HCT116 (cell line): ENCODE measurements around the gene MRM1. TPM values are rescaled to one million over a fixed set of nuclear protein-coding genes. Genes with fewer than 3 reads are reported as not detected.

Source experiments
- ATAC-seq: fragments of 200-7000 bp; cut with Tn5 transposase; 2 replicates; pipeline ENCODE4 v1.9.1; 2020; ENCODE audit warnings: mild to moderate bottlenecking, moderate library complexity
- BruUV-seq: library from RNA; stranded (reverse); fragments of 400-500 nt; replicated peaks from 2 replicates; lab custom pipeline; 2021; lab: Mats Ljungman, UMichigan
- CTCF ChIA-PET: fragments of 300-600 bp; sonication (Branson Sonifier 250); formaldehyde crosslinking; loops from one replicate; lab custom pipeline; 2021; ENCODE audit warnings: antibody characterized with exemption; lab: Charles Lee
- POLR2A ChIA-PET: fragments of 300-600, 350-600 bp; sonication (Branson Sonifier 250); formaldehyde crosslinking; loops from one replicate; lab custom pipeline; 2021; ENCODE audit warnings: antibody characterized with exemption; lab: Charles Lee
- RAD21 ChIA-PET, 2 experiments: fragments of 300-600 bp; sonication (Branson Sonifier 250); formaldehyde crosslinking; loops; one replicate each; lab custom pipeline; 2023; ENCODE audit warnings: low total read pairs in 2 of 2; ENCODE audit not compliant: uncharacterized antibody in 2 of 2, unreplicated experiment in 2 of 2, low non-redundant PET in 1 of 2; lab: Charles Lee
- DNase-seq: peaks from one replicate; pipeline ENCODE4 v3.0.0-alpha.2; 2010; ENCODE audit warnings: low read depth, low spot score
- H2AFZ ChIP-seq: fragments of 200-600 bp; shearing (Covaris generic), sonication (generic); 2 replicates; pipeline ENCODE4 v1.6.1; 2017; ENCODE audit warnings: low read depth, mixed run types, mixed read lengths, antibody characterized with exemption, low read length; ENCODE audit not compliant: poor library complexity, severe bottlenecking
- H3K27ac ChIP-seq: 2 replicates; pipeline ENCODE4 v1.5.1; 2012; ENCODE audit warnings: low read depth, low read length
- H3K27me3 ChIP-seq: fragments of 200-600 bp; sonication (generic); 2 replicates; pipeline ENCODE4 v1.6.1; 2016; ENCODE audit warnings: mixed run types, low read length, mixed read lengths; ENCODE audit not compliant: insufficient read depth
- H3K36me3 ChIP-seq, 2 experiments: fragments of 200-500 bp in 1 of 2; fragments of 200-600 bp in 1 of 2; sonication (Bioruptor generic) in 1 of 2; sonication (generic) in 1 of 2; 2 replicates each; pipeline versions ENCODE4 v1.5.1 to v1.6.1; 2014 to 2016; ENCODE audit warnings: low read length in 2 of 2, inconsistent platforms in 1 of 2, mixed read lengths in 1 of 2, mixed run types in 1 of 2; ENCODE audit not compliant: insufficient read depth in 2 of 2, control insufficient read depth in 1 of 2
- H3K4me1 ChIP-seq, 2 experiments: fragments of 200-600 bp in 1 of 2; sonication (generic) in 1 of 2; 2 replicates each; pipeline versions ENCODE4 v1.5.1 to v1.6.1; 2012 to 2017; ENCODE audit warnings: low read length in 2 of 2, inconsistent platforms in 1 of 2, mild to moderate bottlenecking in 1 of 2, mixed read lengths in 1 of 2, mixed run types in 1 of 2, moderate library complexity in 1 of 2; ENCODE audit not compliant: insufficient read depth in 2 of 2, control insufficient read depth in 1 of 2
- H3K4me2 ChIP-seq: fragments of 200-600 bp; sonication (generic); 2 replicates; pipeline ENCODE4 v1.6.1; 2017; ENCODE audit warnings: mixed run types, low read length, mixed read lengths
- H3K4me3 ChIP-seq, 2 experiments: fragments of 200-600 bp in 1 of 2; sonication (generic) in 1 of 2; replicated peaks in 1 of 2; 2 replicates each; pipeline ENCODE4 v1.5.1; 2011 to 2016; ENCODE audit warnings: low read length in 2 of 2, control low read depth in 1 of 2, low read depth in 1 of 2, mild to moderate bottlenecking in 1 of 2, mixed read lengths in 1 of 2, mixed run types in 1 of 2
- H3K79me2 ChIP-seq: fragments of 200-600 bp; sonication (generic); 2 replicates; pipeline ENCODE4 v1.6.1; 2017; ENCODE audit warnings: mild to moderate bottlenecking, mixed run types, low read length, moderate library complexity, mixed read lengths; ENCODE audit not compliant: insufficient read depth
- H3K9ac ChIP-seq: fragments of 200-600 bp; sonication (generic); 2 replicates; pipeline ENCODE4 v1.6.1; 2016; ENCODE audit warnings: low read length, mixed read lengths
- H3K9me2 ChIP-seq: fragments of 200-600 bp; sonication (generic), shearing (Covaris generic); 2 replicates; pipeline ENCODE4 v1.6.1; 2017; ENCODE audit warnings: mixed run types, mild to moderate bottlenecking, moderate library complexity; ENCODE audit not compliant: insufficient read depth
- H3K9me3 ChIP-seq, 2 experiments: fragments of 200-500 bp in 1 of 2; fragments of 200-600 bp in 1 of 2; sonication (Bioruptor generic) in 1 of 2; sonication (generic) in 1 of 2; 2 replicates each; pipeline ENCODE4 v1.6.1; 2014 to 2017; ENCODE audit warnings: low read length in 2 of 2, mixed read lengths in 2 of 2, inconsistent platforms in 1 of 2, low read depth in 1 of 2, mild to moderate bottlenecking in 1 of 2, mixed run types in 1 of 2, moderate library complexity in 1 of 2; ENCODE audit not compliant: control insufficient read depth in 1 of 2, insufficient read depth in 1 of 2
- H4K20me1 ChIP-seq: fragments of 200-600 bp; sonication (generic), shearing (Covaris generic); 2 replicates; pipeline ENCODE4 v1.6.1; 2017; ENCODE audit warnings: mixed run types, mild to moderate bottlenecking, moderate library complexity; ENCODE audit not compliant: insufficient read depth
- CTCF ChIP-seq, 3 experiments: fragments of 200-600 bp in 1 of 3; sonication (generic) in 1 of 3; IDR thresholded peaks in 2 of 3; conservative IDR thresholded peaks in 1 of 3; 2 replicates each; pipeline ENCODE4 v1.5.1; 2012 to 2017; ENCODE audit warnings: low read depth in 2 of 3, low read length in 2 of 3, antibody characterized with exemption in 1 of 3, borderline replicate concordance in 1 of 3, control low read depth in 1 of 3, mild to moderate bottlenecking in 1 of 3, mixed read lengths in 1 of 3, mixed run types in 1 of 3, moderate library complexity in 1 of 3; ENCODE audit not compliant: insufficient read depth in 1 of 3
- EGR1 ChIP-seq: IDR thresholded peaks from 2 replicates; pipeline ENCODE4 v1.6.1; 2012; ENCODE audit warnings: low read depth
- ELF1 ChIP-seq: IDR thresholded peaks from 2 replicates; pipeline ENCODE4 v1.6.1; 2012; ENCODE audit warnings: low read depth, borderline replicate concordance
- EZH2phosphoT487 ChIP-seq: fragments of 200-600 bp; IDR thresholded peaks from 2 replicates; pipeline ENCODE4 v1.6.1; 2018; ENCODE audit warnings: antibody characterized with exemption, borderline replicate concordance
- RAD21 ChIP-seq: IDR thresholded peaks from 2 replicates; pipeline ENCODE4 v1.6.1; 2012; ENCODE audit warnings: low read depth, mild to moderate bottlenecking
- REST ChIP-seq: IDR thresholded peaks from 2 replicates; pipeline ENCODE4 v1.6.1; 2012; ENCODE audit warnings: low read depth
- SIN3A ChIP-seq: IDR thresholded peaks from 2 replicates; pipeline ENCODE4 v1.6.1; 2012; ENCODE audit warnings: low read depth
- SP1 ChIP-seq: IDR thresholded peaks from 2 replicates; pipeline ENCODE4 v1.6.1; 2012; ENCODE audit warnings: low read depth
- TCF7L2 ChIP-seq: IDR thresholded peaks from 2 replicates; pipeline ENCODE4 v1.7.0; 2011; ENCODE audit warnings: borderline replicate concordance, inconsistent platforms; ENCODE audit not compliant: insufficient read depth, insufficient read length; ENCODE audit errors: extremely low read depth
- ZFX ChIP-seq: fragments of 450-650 bp; IDR thresholded peaks from 2 replicates; pipeline ENCODE4 v1.6.1; 2017
- intact Hi-C: fragments of 100-400 bp; cut with micrococcal nuclease; formaldehyde crosslinking; loops from 2 replicates; pipeline ENCODE4 v1.10.0; 2022
- total RNA-seq: library from RNA; stranded (reverse); gene quantifications from one replicate; pipeline ENCODE4 v1.2.1, GENCODE V29; 2021; ENCODE audit not compliant: unreplicated experiment

MRM1 gene
- total RNA-seq, 1 experiment from 2014 or later, result 14.5 TPM

GRCh38 chr17:36623281-36623680 is 21.9 kb downstream of the MRM1 start:
- CTCF ChIA-PET, result no interaction called here
- H3K36me3 ChIP-seq, result no peaks in the 10 kb centered on the region
- intact Hi-C loops, result no loop called here
- H3K4me3 ChIP-seq, result no peak overlapping the region
- TF ChIP-seq EZH2phosphoT487, result no peak
- TF ChIP-seq EGR1, result no peak
- no peak for TF ChIP-seq ZFX
- TF ChIP-seq SIN3A, result no peak
- no peak for TF ChIP-seq ELF1
- TF ChIP-seq RAD21, result no peak
- no peak for TF ChIP-seq SP1
- TF ChIP-seq CTCF (IDR thresholded peaks at IDR 0.05 in 2 of 3, conservative IDR thresholded peaks at IDR 0.05 in 1 of 3; ENCODE audit: borderline replicate concordance in 1 of 3, insufficient read depth in 1 of 3, low read depth in 2 of 3, low read length in 2 of 3), result no peak
- TF ChIP-seq TCF7L2, result no peak
- TF ChIP-seq REST, result no peak
- no peaks in the 10 kb centered on the region for H3K27me3 ChIP-seq
- no peak overlapping the region for H3K4me2 ChIP-seq
- no peaks in the 10 kb centered on the region for H3K79me2 ChIP-seq
- ATAC-seq, result no peak
- H3K9me3 ChIP-seq, result no peaks in the 10 kb centered on the region
- RAD21 ChIA-PET, result interaction anchor here in 1 of 2 experiments (0.8 kb wide), 1 partner anchor 744 kb away, joined by 3 read pairs; no protein-coding TSS in a partner anchor
- DNase-seq, result no peak
- H3K9ac ChIP-seq, result no peak overlapping the region
- H2AFZ ChIP-seq, result no peak overlapping the region
- BruUV-seq, result no TSS peak
- H3K27ac ChIP-seq, result no peak overlapping the region
- no peaks in the 10 kb centered on the region for H3K9me2 ChIP-seq
- no peaks in the 10 kb centered on the region for H4K20me1 ChIP-seq
- no peaks in the 10 kb centered on the region for H3K4me1 ChIP-seq
- POLR2A ChIA-PET, result no interaction called here
